H9 (cell line): Measurements from ENCODE around the gene G2E3. TPM values are rescaled to one million over a fixed set of nuclear protein-coding genes. Genes with fewer than 3 reads are reported as not detected.

ENCODE experiments used
- DNase-seq: peaks from one replicate; pipeline ENCODE4 v3.0.0-alpha.2; 2017
- H2AFZ ChIP-seq: one replicate; pipeline ENCODE4 v1.6.1; 2013; ENCODE audit warnings: mild to moderate bottlenecking, low read length, control low read depth, moderate library complexity
- H2AK5ac ChIP-seq: 2 replicates; pipeline ENCODE4 v1.6.1; 2013; ENCODE audit warnings: low read length, control low read depth, mixed read lengths; ENCODE audit not compliant: insufficient read length
- H2BK120ac ChIP-seq: one replicate; pipeline ENCODE4 v1.6.1; 2013; ENCODE audit warnings: low read depth, mild to moderate bottlenecking, low read length, control low read depth, inconsistent platforms; ENCODE audit not compliant: poor library complexity, severe bottlenecking
- H2BK12ac ChIP-seq: 2 replicates; pipeline ENCODE4 v1.6.1; 2013; ENCODE audit warnings: low read length, control low read depth, mixed read lengths, low read depth; ENCODE audit not compliant: insufficient read length
- H2BK15ac ChIP-seq: 2 replicates; pipeline ENCODE4 v1.6.1; 2013; ENCODE audit warnings: low read depth, low read length, control low read depth
- H2BK20ac ChIP-seq: one replicate; pipeline ENCODE4 v1.6.1; 2013; ENCODE audit warnings: low read depth, mild to moderate bottlenecking, low read length, control low read depth, inconsistent platforms; ENCODE audit not compliant: poor library complexity, severe bottlenecking
- H2BK5ac ChIP-seq: 2 replicates; pipeline ENCODE4 v1.6.1; 2013; ENCODE audit warnings: low read length, control low read depth, mixed read lengths; ENCODE audit not compliant: insufficient read length
- H3K14ac ChIP-seq: 2 replicates; pipeline ENCODE4 v1.6.1; 2013; ENCODE audit warnings: low read length, control low read depth; ENCODE audit not compliant: insufficient read depth
- H3K18ac ChIP-seq: 2 replicates; pipeline ENCODE4 v1.6.1; 2013; ENCODE audit warnings: low read depth, mild to moderate bottlenecking, mixed read lengths, low read length, control low read depth; ENCODE audit not compliant: insufficient read length
- H3K23ac ChIP-seq: 2 replicates; pipeline ENCODE4 v1.6.1; 2013; ENCODE audit warnings: low read length, control low read depth, mixed read lengths, low read depth; ENCODE audit not compliant: insufficient read length
- H3K23me2 ChIP-seq: 2 replicates; pipeline ENCODE4 v1.6.1; 2013; ENCODE audit warnings: low read depth, mild to moderate bottlenecking, mixed read lengths, low read length, control low read depth; ENCODE audit not compliant: insufficient read length, poor library complexity, severe bottlenecking
- H3K27ac ChIP-seq: 2 replicates; pipeline ENCODE4 v1.5.1; 2013; ENCODE audit warnings: low read length, control low read depth, mixed read lengths, low read depth; ENCODE audit not compliant: insufficient read length
- H3K27me3 ChIP-seq: 2 replicates; pipeline ENCODE4 v1.6.1; 2013; ENCODE audit warnings: low read length, control low read depth, inconsistent platforms; ENCODE audit not compliant: insufficient read depth
- H3K4ac ChIP-seq: 2 replicates; pipeline ENCODE4 v1.6.1; 2013; ENCODE audit warnings: low read depth, mild to moderate bottlenecking, control low read depth, inconsistent platforms, low read length, moderate library complexity
- H3K4me1 ChIP-seq: 2 replicates; pipeline ENCODE4 v1.6.1; 2013; ENCODE audit warnings: low read length, control low read depth, inconsistent platforms; ENCODE audit not compliant: insufficient read depth
- H3K4me2 ChIP-seq: 2 replicates; pipeline ENCODE4 v1.6.1; 2013; ENCODE audit warnings: low read length, control low read depth, mixed read lengths; ENCODE audit not compliant: insufficient read length, insufficient read depth
- H3K56ac ChIP-seq: 2 replicates; pipeline ENCODE4 v1.6.1; 2013; ENCODE audit warnings: low read depth, mild to moderate bottlenecking, mixed read lengths, low read length, control low read depth; ENCODE audit not compliant: insufficient read length
- H3K79me1 ChIP-seq: 2 replicates; pipeline ENCODE4 v1.6.1; 2013; ENCODE audit warnings: low read depth, mild to moderate bottlenecking, moderate library complexity, low read length, control low read depth, inconsistent platforms; ENCODE audit not compliant: insufficient read depth, poor library complexity, severe bottlenecking
- H3K79me2 ChIP-seq: 2 replicates; pipeline ENCODE4 v1.6.1; 2013; ENCODE audit warnings: low read length, control low read depth, inconsistent platforms; ENCODE audit not compliant: insufficient read depth
- H3K9ac ChIP-seq: 2 replicates; pipeline ENCODE4 v1.6.1; 2013; ENCODE audit warnings: low read length, control low read depth, mixed read lengths; ENCODE audit not compliant: insufficient read length; ENCODE audit errors: extremely low read depth
- H3K9me3 ChIP-seq: one replicate; pipeline ENCODE4 v1.6.1; 2013; ENCODE audit warnings: low read depth, low read length, inconsistent platforms; ENCODE audit not compliant: control insufficient read depth
- H3T11ph ChIP-seq: one replicate; pipeline ENCODE4 v1.6.1; 2013; ENCODE audit warnings: mild to moderate bottlenecking, low read length, control low read depth, inconsistent platforms
- H4K20me1 ChIP-seq: one replicate; pipeline ENCODE4 v1.6.1; 2013; ENCODE audit not compliant: control insufficient read depth, insufficient read length, insufficient read depth
- H4K5ac ChIP-seq: 2 replicates; pipeline ENCODE4 v1.6.1; 2013; ENCODE audit warnings: low read depth, mild to moderate bottlenecking, mixed read lengths, low read length, control low read depth; ENCODE audit not compliant: insufficient read length
- H4K8ac ChIP-seq: replicated peaks from 2 replicates; pipeline ENCODE4 v1.6.1; 2013; ENCODE audit warnings: low read length, control low read depth, mixed read lengths, low read depth; ENCODE audit not compliant: insufficient read length
- H4K91ac ChIP-seq: 2 replicates; pipeline ENCODE4 v1.6.1; 2013; ENCODE audit warnings: low read depth, mild to moderate bottlenecking, moderate library complexity, mixed read lengths, low read length, control low read depth; ENCODE audit not compliant: insufficient read length
- H3K27ac Mint-ChIP-seq, 3 experiments: 2 replicates in 2 of 3; 3 replicates in 1 of 3; pipeline ENCODE4 v1.8.0; 2020 to 2021; ENCODE audit warnings: mixed read lengths in 3 of 3, mild to moderate bottlenecking in 1 of 3, moderate library complexity in 1 of 3
- H3K27me3 Mint-ChIP-seq: 2 replicates; pipeline ENCODE4 v1.8.0; 2021; ENCODE audit warnings: low read depth, mild to moderate bottlenecking, moderate library complexity, mixed read lengths
- H3K36me3 Mint-ChIP-seq, 3 experiments: 2 replicates in 2 of 3; 3 replicates in 1 of 3; pipeline ENCODE4 v1.8.0; 2020 to 2021; ENCODE audit warnings: low read depth in 3 of 3, mixed read lengths in 3 of 3; ENCODE audit not compliant: insufficient read depth in 1 of 3
- H3K4me1 Mint-ChIP-seq, 2 experiments: 2 replicates each; pipeline ENCODE4 v1.8.0; 2020; ENCODE audit warnings: mixed read lengths in 2 of 2
- H3K4me3 Mint-ChIP-seq, 2 experiments: 2 replicates in 1 of 2; 3 replicates in 1 of 2; pipeline ENCODE4 v1.8.0; 2020 to 2021; ENCODE audit warnings: mild to moderate bottlenecking in 2 of 2, mixed read lengths in 2 of 2, moderate library complexity in 1 of 2
- H3K9me3 Mint-ChIP-seq, 2 experiments: 2 replicates in 1 of 2; 3 replicates in 1 of 2; pipeline ENCODE4 v1.8.0; 2020; ENCODE audit warnings: mild to moderate bottlenecking in 2 of 2, mixed read lengths in 2 of 2, moderate library complexity in 1 of 2
- WGBS: extraction: QIAGEN DNeasy Blood & Tissue Kit; methylation state at CpG from one replicate; pipeline ENCODE4 v1.1.7; 2013; ENCODE audit warnings: missing lambda C conversion rate, low lambda C conversion rate, mixed read lengths; ENCODE audit not compliant: insufficient read length; ENCODE audit errors: extremely low coverage; 5-methylcytosine and 5-hydroxymethylcytosine counted together
- total RNA-seq: library from RNA; stranded (reverse); gene quantifications from 2 replicates; pipeline ENCODE4 v1.2.1, GENCODE V29; 2021
- TF ChIP-seq, protein P1 (sequence below): fragments of 200-600 bp; sonication (generic); conservative IDR thresholded peaks from 3 replicates; pipeline ENCODE4 v1.8.0; 2021; ENCODE audit warnings: antibody characterized with exemption, mild to moderate bottlenecking

G2E3 gene
- total RNA-seq, 1 experiment from 2014 or later: 49.2 TPM

DNA sequence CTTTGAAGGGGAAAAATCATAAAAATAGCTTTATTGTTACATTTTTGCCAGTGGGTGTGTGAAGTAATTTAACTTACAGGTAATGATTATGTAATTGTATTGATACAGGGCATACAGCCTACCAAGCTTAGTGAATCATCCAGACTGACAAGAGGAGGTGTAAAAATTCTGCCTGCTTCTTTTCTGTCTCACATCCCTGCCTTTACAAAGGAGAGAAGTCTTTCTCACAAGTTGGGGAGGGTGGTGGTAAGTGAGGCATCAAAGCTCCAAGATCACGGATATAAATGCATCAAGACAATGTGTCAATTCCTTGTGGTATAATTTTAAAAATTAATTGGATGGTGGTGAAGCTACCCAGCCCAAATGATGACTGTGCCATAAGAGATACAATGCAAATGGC is 39.0 kb upstream of the G2E3 start:
- Histone ChIP-seq H3K27ac (no peak overlapping the region), H3K4me1 (no peaks in the 10 kb centered on the region), H3T11ph (no peak overlapping the region), H3K79me2 (no peaks in the 10 kb centered on the region), H3K56ac (no peak overlapping the region), H2AK5ac (no peak overlapping the region), H3K9ac (no peak overlapping the region), H2AFZ (no peak overlapping the region), H3K4me2 (no peak overlapping the region), H4K8ac (no peak overlapping the region), H3K79me1 (no peaks in the 10 kb centered on the region), H3K4ac (no peak overlapping the region), H4K91ac (no peak overlapping the region), H3K23me2 (no peaks in the 10 kb centered on the region), H3K14ac (no peak overlapping the region), H3K18ac (no peak overlapping the region), H2BK20ac (no peak overlapping the region), H4K20me1 (no peaks in the 10 kb centered on the region), H3K9me3 (no peaks in the 10 kb centered on the region), H4K5ac (no peak overlapping the region), H3K23ac (no peak overlapping the region), H2BK15ac (no peak overlapping the region), H2BK12ac (no peak overlapping the region), H2BK120ac (no peak overlapping the region), H2BK5ac (no peak overlapping the region), H3K27me3 (no peaks in the 10 kb centered on the region)
- Mint-ChIP-seq H3K4me1 (peaks cover 0 to 4% of the 10 kb centered on the region in 2 experiments; a peak in 1 of 4 replicates), H3K27me3 (no peaks in the 10 kb centered on the region), H3K4me3 (no peak overlapping the region), H3K9me3 (no peaks in the 10 kb centered on the region), H3K36me3 (no peaks in the 10 kb centered on the region), H3K27ac (no peak overlapping the region)
- TF ChIP-seq, protein P1, sequence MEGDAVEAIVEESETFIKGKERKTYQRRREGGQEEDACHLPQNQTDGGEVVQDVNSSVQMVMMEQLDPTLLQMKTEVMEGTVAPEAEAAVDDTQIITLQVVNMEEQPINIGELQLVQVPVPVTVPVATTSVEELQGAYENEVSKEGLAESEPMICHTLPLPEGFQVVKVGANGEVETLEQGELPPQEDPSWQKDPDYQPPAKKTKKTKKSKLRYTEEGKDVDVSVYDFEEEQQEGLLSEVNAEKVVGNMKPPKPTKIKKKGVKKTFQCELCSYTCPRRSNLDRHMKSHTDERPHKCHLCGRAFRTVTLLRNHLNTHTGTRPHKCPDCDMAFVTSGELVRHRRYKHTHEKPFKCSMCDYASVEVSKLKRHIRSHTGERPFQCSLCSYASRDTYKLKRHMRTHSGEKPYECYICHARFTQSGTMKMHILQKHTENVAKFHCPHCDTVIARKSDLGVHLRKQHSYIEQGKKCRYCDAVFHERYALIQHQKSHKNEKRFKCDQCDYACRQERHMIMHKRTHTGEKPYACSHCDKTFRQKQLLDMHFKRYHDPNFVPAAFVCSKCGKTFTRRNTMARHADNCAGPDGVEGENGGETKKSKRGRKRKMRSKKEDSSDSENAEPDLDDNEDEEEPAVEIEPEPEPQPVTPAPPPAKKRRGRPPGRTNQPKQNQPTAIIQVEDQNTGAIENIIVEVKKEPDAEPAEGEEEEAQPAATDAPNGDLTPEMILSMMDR: no peak
- DNase-seq: no peak
- WGBS: no CpG with 5 or more reads among the region's 1 CpG
